Stimulated activated CD8-positive, alpha-beta memory T cell treated with anti-CD3 and anti-CD28 coated beads, Interleukin-7, amount 100 ng/mL, for 4 hours (primary cell): ENCODE data around the gene IGSF10.

ENCODE experiments used
- DNase-seq, 2 donors: peaks; one replicate each; pipeline ENCODE4 v3.0.0-alpha.2; 2020; ENCODE audit warnings: low read depth in 2 of 2

The IGSF10 gene

GRCh38 chr3:151425627-151426340 is 35.1 kb downstream of the IGSF10 start:
- no peak for DNase-seq

- DNase-seq, result no peak
Observed at GRCh38 chr3:151423091-151423490, 37.8 kb downstream of the IGSF10 start.

DNA sequence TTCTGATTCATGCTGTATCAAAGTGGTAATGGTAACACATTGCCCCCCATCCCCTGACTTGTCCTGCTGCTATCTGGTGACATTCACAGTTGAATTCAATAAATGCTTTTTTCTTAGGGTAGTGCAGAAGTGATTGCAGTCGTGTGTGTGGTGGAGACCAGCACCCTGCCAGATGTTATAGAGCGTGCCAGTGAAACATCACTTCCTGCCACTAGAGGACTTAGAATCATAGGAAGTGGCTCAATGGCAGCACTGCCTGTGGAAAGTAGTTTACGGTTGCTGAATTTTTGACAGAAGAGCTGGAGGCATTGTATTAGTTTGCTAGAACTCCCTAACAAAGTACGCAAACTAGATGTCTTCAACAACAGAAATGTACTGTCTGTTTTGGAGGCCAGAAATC is 38.9 kb downstream of the IGSF10 start:
- no peak for DNase-seq

- DNase-seq, result no peak
Observed at GRCh38 chr3:151419806-151420205, 41.1 kb downstream of the IGSF10 start.

- DNase-seq, result no peak
Observed at GRCh38 chr3:151415289-151415688, 45.6 kb downstream of the IGSF10 start.

- DNase-seq, result no peak
Observed at GRCh38 chr3:151412989-151413388, 47.9 kb downstream of the IGSF10 start.
